Measurements from ENCODE around the gene GORAB. TPM values are rescaled to one million over a fixed set of nuclear protein-coding genes. Genes with fewer than 3 reads are reported as not detected.

The GORAB gene
- total RNA-seq, 1 donor from 2014 or later, result 13.9 TPM

GRCh38 chr1:170555370-170555769, 23.4 kb downstream of the GORAB start:
- Histone ChIP-seq H3K27me3 (no peaks in the 10 kb centered on the region), H3K36me3 (peaks cover 30% of the 10 kb centered on the region), H3K4me1 (no peaks in the 10 kb centered on the region), H3K4me3 (no peak overlapping the region), H3K27ac (no peak overlapping the region), H3K9me3 (peaks cover 9% of the 10 kb centered on the region)
- TF ChIP-seq CTCF (IDR thresholded peaks at IDR 0.05), result no peak
- DNase-seq, result no peak
- no peak for ATAC-seq
- intact Hi-C loops (cut with DNase I), result no loop called here

GRCh38 chr1:170556917-170557316, 25.0 kb downstream of the GORAB start:
- intact Hi-C loops (cut with DNase I), result no loop called here
- DNase-seq (no peak), ATAC-seq (no peak)
- H3K9me3 ChIP-seq, result peaks cover 9% of the 10 kb centered on the region
- no peak overlapping the region for H3K4me3 ChIP-seq
- H3K4me1 ChIP-seq, result no peaks in the 10 kb centered on the region
- H3K27me3 ChIP-seq, result no peaks in the 10 kb centered on the region
- H3K36me3 ChIP-seq, result peaks cover 17% of the 10 kb centered on the region
- no peak for TF ChIP-seq CTCF (IDR thresholded peaks at IDR 0.05)
- no peak overlapping the region for H3K27ac ChIP-seq

GRCh38 chr1:170558731-170559130, 26.8 kb downstream of the GORAB start:
- intact Hi-C loops (cut with DNase I), result no loop called here
- H3K27me3 ChIP-seq, result no peaks in the 10 kb centered on the region
- H3K27ac ChIP-seq, result no peak overlapping the region
- H3K36me3 ChIP-seq, result no peaks in the 10 kb centered on the region
- TF ChIP-seq CTCF (IDR thresholded peaks at IDR 0.05), result no peak
- H3K4me1 ChIP-seq, result peaks cover 15% of the 10 kb centered on the region
- ATAC-seq (no peak), DNase-seq (no peak)
- no peak overlapping the region for H3K4me3 ChIP-seq
- peaks cover 9% of the 10 kb centered on the region for H3K9me3 ChIP-seq

GRCh38 chr1:170559166-170559565, 27.2 kb downstream of the GORAB start:
- no peak overlapping the region for H3K4me3 ChIP-seq
- no peaks in the 10 kb centered on the region for H3K27me3 ChIP-seq
- peaks cover 17% of the 10 kb centered on the region for H3K4me1 ChIP-seq
- DNase-seq, result no peak
- no peak for ATAC-seq
- H3K27ac ChIP-seq, result no peak overlapping the region
- no peaks in the 10 kb centered on the region for H3K36me3 ChIP-seq
- intact Hi-C loops (cut with DNase I), result no loop called here
- no peak for TF ChIP-seq CTCF (IDR thresholded peaks at IDR 0.05)
- H3K9me3 ChIP-seq, result peaks cover 9% of the 10 kb centered on the region

- no peaks in the 10 kb centered on the region for H3K36me3 ChIP-seq
- ATAC-seq (no peak), DNase-seq (no peak)
- no peak overlapping the region for H3K4me3 ChIP-seq
- no peak overlapping the region for H3K27ac ChIP-seq
- no peaks in the 10 kb centered on the region for H3K27me3 ChIP-seq
- H3K4me1 ChIP-seq, result peaks cover 21% of the 10 kb centered on the region
- TF ChIP-seq CTCF (IDR thresholded peaks at IDR 0.05), result no peak
- intact Hi-C loops (cut with DNase I), result no loop called here
- H3K9me3 ChIP-seq, result peaks cover 9% of the 10 kb centered on the region
Observed at GRCh38 chr1:170560681-170561285, 28.8 kb downstream of the GORAB start.
